HFF-Myc (cell line): ENCODE measurements around the gene COL5A1.

Experiments used
- DNase-seq: peaks from one replicate; pipeline ENCODE4 v3.0.0-alpha.2; 2011; ENCODE audit warnings: low read depth; ENCODE audit errors: extremely low read depth
- H3K4me3 ChIP-seq: replicated peaks from 2 replicates; pipeline ENCODE4 v1.5.1; 2011; ENCODE audit warnings: low read depth, mild to moderate bottlenecking, control low read depth, low read length
- TF ChIP-seq, protein P1 (sequence below): IDR thresholded peaks from 2 replicates; pipeline ENCODE4 v1.5.1; 2012; ENCODE audit warnings: mild to moderate bottlenecking, low read depth, low read length, control low read depth; ENCODE audit errors: missing control alignments

The COL5A1 gene

GRCh38 chr9:134742822-134743535 lies 101.4 kb downstream of the COL5A1 start:
- DNase-seq, result no peak
- TF ChIP-seq, protein P1, sequence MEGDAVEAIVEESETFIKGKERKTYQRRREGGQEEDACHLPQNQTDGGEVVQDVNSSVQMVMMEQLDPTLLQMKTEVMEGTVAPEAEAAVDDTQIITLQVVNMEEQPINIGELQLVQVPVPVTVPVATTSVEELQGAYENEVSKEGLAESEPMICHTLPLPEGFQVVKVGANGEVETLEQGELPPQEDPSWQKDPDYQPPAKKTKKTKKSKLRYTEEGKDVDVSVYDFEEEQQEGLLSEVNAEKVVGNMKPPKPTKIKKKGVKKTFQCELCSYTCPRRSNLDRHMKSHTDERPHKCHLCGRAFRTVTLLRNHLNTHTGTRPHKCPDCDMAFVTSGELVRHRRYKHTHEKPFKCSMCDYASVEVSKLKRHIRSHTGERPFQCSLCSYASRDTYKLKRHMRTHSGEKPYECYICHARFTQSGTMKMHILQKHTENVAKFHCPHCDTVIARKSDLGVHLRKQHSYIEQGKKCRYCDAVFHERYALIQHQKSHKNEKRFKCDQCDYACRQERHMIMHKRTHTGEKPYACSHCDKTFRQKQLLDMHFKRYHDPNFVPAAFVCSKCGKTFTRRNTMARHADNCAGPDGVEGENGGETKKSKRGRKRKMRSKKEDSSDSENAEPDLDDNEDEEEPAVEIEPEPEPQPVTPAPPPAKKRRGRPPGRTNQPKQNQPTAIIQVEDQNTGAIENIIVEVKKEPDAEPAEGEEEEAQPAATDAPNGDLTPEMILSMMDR, result no peak

GRCh38 chr9:134743853-134744252 lies 102.2 kb downstream of the COL5A1 start:
- no peak for DNase-seq
- H3K4me3 ChIP-seq, result no peak overlapping the region
- TF ChIP-seq, protein P1, result no peak

More at GRCh38 chr9:134742822-134743535, 101.4 kb downstream of the COL5A1 start:
- no peak overlapping the region for H3K4me3 ChIP-seq

GRCh38 chr9:134744385-134745295 lies 103.0 kb downstream of the COL5A1 start:
- no peak overlapping the region for H3K4me3 ChIP-seq
- no peak for DNase-seq
- TF ChIP-seq, protein P1, result no peak

GRCh38 chr9:134747951-134748489 lies 106.4 kb downstream of the COL5A1 start:
- no peak for DNase-seq
- no peak overlapping the region for H3K4me3 ChIP-seq
- TF ChIP-seq, protein P1, result no peak

GRCh38 chr9:134748591-134748990 lies 107.0 kb downstream of the COL5A1 start:
- TF ChIP-seq, protein P1, result no peak
- no peak for DNase-seq
- no peak overlapping the region for H3K4me3 ChIP-seq

DNA sequence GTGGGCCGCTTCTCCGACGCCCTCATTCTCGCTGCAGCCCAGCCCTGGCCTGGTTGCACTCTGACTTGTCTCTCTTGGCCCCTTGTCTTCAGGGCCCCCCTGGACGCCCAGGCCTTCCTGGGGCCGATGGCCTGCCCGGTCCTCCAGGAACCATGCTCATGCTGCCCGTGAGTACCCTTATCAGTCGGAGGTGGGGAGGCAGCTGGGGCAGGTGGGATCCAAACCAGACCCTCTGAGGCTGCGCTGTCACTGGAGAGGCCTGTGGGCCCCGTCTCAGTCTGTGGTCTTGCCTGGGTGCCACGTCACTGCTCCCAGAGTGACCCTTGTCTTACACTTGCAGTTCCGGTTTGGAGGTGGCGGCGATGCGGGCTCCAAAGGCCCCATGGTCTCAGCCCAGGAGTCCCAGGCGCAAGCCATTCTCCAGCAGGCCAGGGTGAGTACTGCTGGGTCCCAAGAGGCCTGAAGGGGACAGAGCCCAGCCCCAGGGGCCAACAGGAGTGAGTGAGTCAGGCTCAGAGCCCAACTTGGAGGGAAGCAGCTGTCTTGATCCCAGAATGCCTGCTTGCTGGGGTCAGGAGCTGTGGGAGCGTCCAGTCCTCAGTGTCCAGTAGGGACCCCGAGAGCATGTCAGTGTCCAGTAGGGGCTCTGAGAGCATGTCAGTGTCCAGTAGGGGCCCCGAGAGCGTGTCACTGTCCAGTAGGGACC lies 109.0 kb downstream of the COL5A1 start:
- no peak overlapping the region for H3K4me3 ChIP-seq
- DNase-seq, result no peak
- TF ChIP-seq, protein P1, result no peak
